ENCODE data around the gene GCC1.

- TF ChIP-seq CTCF (IDR thresholded peaks at IDR 0.05; ENCODE audit: insufficient read depth, low read length) = no peak
- TF ChIP-seq REST (IDR thresholded peaks at IDR 0.05; ENCODE audit: insufficient replicate concordance, low read depth) = no peak
- no peak for TF ChIP-seq POLR2AphosphoS5 (IDR thresholded peaks at IDR 0.05; ENCODE audit: low read depth)
- no peak for TF ChIP-seq GABPA (IDR thresholded peaks at IDR 0.05; ENCODE audit: low read depth)
- no peak for TF ChIP-seq SPI1 (IDR thresholded peaks at IDR 0.05; ENCODE audit: borderline replicate concordance, low read depth)
These were observed 5.8 kb upstream of the GCC1 start for GRCh38 chr7:127591189-127591588.
